Fibroblast of lung (primary cell): ENCODE measurements around the gene RBM33. TPM values are rescaled to one million over a fixed set of nuclear protein-coding genes. Genes with fewer than 3 reads are reported as not detected.

Source experiments
- DNase-seq, 2 donors: peaks; one replicate each; pipeline versions ENCODE4 v3.0.0 to v3.0.0-alpha.2; 2010; ENCODE audit warnings: low read depth in 2 of 2
- H2AFZ ChIP-seq: 2 replicates; pipeline ENCODE4 v1.5.1; 2012; ENCODE audit warnings: low read length, control low read depth, inconsistent platforms
- H3K27ac ChIP-seq: 2 replicates; pipeline ENCODE4 v1.5.1; 2011; ENCODE audit warnings: low read length, control low read depth; ENCODE audit not compliant: insufficient read depth
- H3K27me3 ChIP-seq: 2 replicates; pipeline ENCODE4 v1.5.1; 2011; ENCODE audit warnings: mild to moderate bottlenecking, low read length; ENCODE audit not compliant: control insufficient read depth, insufficient read depth
- H3K36me3 ChIP-seq: 2 replicates; pipeline ENCODE4 v1.5.1; 2011; ENCODE audit warnings: low read length; ENCODE audit not compliant: control insufficient read depth, insufficient read depth
- H3K4me1 ChIP-seq: 2 replicates; pipeline ENCODE4 v1.5.1; 2011; ENCODE audit warnings: low read length; ENCODE audit not compliant: control insufficient read depth, insufficient read depth; ENCODE audit errors: extremely low read depth
- H3K4me2 ChIP-seq: 2 replicates; pipeline ENCODE4 v1.5.1; 2011; ENCODE audit warnings: low read length, control low read depth; ENCODE audit not compliant: insufficient read depth; ENCODE audit errors: extremely low read depth
- H3K4me3 ChIP-seq, 4 experiments: fragments of 200-600 bp in 1 of 4; sonication (generic) in 1 of 4; replicated peaks in 1 of 4; 2 replicates each; pipeline ENCODE4 v1.5.1; 2011 to 2016; ENCODE audit warnings: low read length in 4 of 4, low read depth in 3 of 4, mild to moderate bottlenecking in 3 of 4, control low read depth in 2 of 4, inconsistent platforms in 1 of 4, mixed read lengths in 1 of 4; ENCODE audit not compliant: insufficient read depth in 1 of 4; ENCODE audit errors: control extremely low read depth in 1 of 4
- H3K79me2 ChIP-seq: 2 replicates; pipeline ENCODE4 v1.5.1; 2012; ENCODE audit warnings: mild to moderate bottlenecking, low read length, inconsistent platforms; ENCODE audit not compliant: control insufficient read depth, insufficient read depth
- H3K9ac ChIP-seq: 2 replicates; pipeline ENCODE4 v1.5.1; 2011; ENCODE audit warnings: mild to moderate bottlenecking, low read length, control low read depth; ENCODE audit not compliant: insufficient read depth
- H3K9me3 ChIP-seq: 2 replicates; pipeline ENCODE4 v1.5.1; 2012; ENCODE audit warnings: low read depth, low read length; ENCODE audit not compliant: control insufficient read depth, insufficient read depth
- H4K20me1 ChIP-seq: 2 replicates; pipeline ENCODE4 v1.5.1; 2011; ENCODE audit warnings: low read length; ENCODE audit not compliant: control insufficient read depth, insufficient read depth; ENCODE audit errors: extremely low read depth
- EZH2 ChIP-seq: IDR thresholded peaks from 2 replicates; pipeline ENCODE4 v1.5.1; 2012; ENCODE audit warnings: low read length, control low read depth, mild to moderate bottlenecking; ENCODE audit errors: missing control alignments
- polyA plus RNA-seq, 2 donors: library from polyadenylated mRNA; depleted of rRNA in 1 of 2; stranded (reverse) in 1 of 2; unstranded in 1 of 2; fragments of >200 nt; gene quantifications; 2 replicates each; pipeline ENCODE4 v1.2.1, GENCODE V29; 2011 to 2012; ENCODE audit warnings: missing spikeins in 1 of 2
- total RNA-seq: library from RNA; depleted of rRNA; stranded (reverse); fragments of >200 nt; gene quantifications from 2 replicates; pipeline ENCODE4 v1.2.1, GENCODE V29; 2014
- TF ChIP-seq, protein P1 (sequence below), 2 donors: IDR thresholded peaks in 1 of 2; conservative IDR thresholded peaks in 1 of 2; 1 replicate in 1 of 2; 2 replicates in 1 of 2; pipeline ENCODE4 v1.5.1; 2011 to 2012; ENCODE audit warnings: low read length in 2 of 2, control low read depth in 1 of 2, inconsistent platforms in 1 of 2, low read depth in 1 of 2, mild to moderate bottlenecking in 1 of 2

RBM33 gene
- total and polyA plus RNA-seq, 2 donors (not counting 1 experiment from before 2014, with no cell fraction given): 6.9 to 33.2 TPM

DNA sequence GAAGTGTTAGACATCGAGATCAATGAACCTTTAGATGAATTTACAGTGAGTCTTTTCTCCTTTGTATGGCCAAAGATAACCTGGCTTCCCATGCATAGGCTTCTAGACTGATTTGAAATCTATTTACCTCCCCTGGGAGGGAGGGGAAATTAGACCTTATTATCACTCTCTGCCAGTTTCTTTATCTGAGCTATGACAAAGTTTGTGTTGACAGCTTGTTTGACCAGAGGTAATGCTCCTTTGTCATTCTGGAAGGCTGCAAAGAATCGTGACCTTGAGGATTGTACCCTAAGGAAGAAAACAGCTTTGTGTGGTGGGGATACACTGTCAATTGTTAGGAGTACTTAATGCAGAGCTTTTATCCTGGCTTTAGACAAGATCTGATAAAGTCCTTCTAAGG is 36.4 kb downstream of the RBM33 start:
- no peak for DNase-seq
- no peak overlapping the region for H3K9ac ChIP-seq
- H3K4me1 ChIP-seq: no peaks in the 10 kb centered on the region
- H3K27me3 ChIP-seq: no peaks in the 10 kb centered on the region
- H3K9me3 ChIP-seq: no peaks in the 10 kb centered on the region
- no peak overlapping the region for H3K4me3 ChIP-seq
- H3K4me2 ChIP-seq: no peak overlapping the region
- no peak overlapping the region for H2AFZ ChIP-seq
- TF ChIP-seq, protein P1, sequence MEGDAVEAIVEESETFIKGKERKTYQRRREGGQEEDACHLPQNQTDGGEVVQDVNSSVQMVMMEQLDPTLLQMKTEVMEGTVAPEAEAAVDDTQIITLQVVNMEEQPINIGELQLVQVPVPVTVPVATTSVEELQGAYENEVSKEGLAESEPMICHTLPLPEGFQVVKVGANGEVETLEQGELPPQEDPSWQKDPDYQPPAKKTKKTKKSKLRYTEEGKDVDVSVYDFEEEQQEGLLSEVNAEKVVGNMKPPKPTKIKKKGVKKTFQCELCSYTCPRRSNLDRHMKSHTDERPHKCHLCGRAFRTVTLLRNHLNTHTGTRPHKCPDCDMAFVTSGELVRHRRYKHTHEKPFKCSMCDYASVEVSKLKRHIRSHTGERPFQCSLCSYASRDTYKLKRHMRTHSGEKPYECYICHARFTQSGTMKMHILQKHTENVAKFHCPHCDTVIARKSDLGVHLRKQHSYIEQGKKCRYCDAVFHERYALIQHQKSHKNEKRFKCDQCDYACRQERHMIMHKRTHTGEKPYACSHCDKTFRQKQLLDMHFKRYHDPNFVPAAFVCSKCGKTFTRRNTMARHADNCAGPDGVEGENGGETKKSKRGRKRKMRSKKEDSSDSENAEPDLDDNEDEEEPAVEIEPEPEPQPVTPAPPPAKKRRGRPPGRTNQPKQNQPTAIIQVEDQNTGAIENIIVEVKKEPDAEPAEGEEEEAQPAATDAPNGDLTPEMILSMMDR (conservative IDR thresholded peaks at IDR 0.05 in 1 of 2, IDR thresholded peaks at IDR 0.05 in 1 of 2; ENCODE audit: low read depth in 1 of 2, low read length in 2 of 2): no peak
- TF ChIP-seq EZH2: no peak
- H3K36me3 ChIP-seq: peaks cover 2% of the 10 kb centered on the region
- H3K79me2 ChIP-seq: peaks cover 34% of the 10 kb centered on the region
- no peak overlapping the region for H3K27ac ChIP-seq
- no peaks in the 10 kb centered on the region for H4K20me1 ChIP-seq

DNA sequence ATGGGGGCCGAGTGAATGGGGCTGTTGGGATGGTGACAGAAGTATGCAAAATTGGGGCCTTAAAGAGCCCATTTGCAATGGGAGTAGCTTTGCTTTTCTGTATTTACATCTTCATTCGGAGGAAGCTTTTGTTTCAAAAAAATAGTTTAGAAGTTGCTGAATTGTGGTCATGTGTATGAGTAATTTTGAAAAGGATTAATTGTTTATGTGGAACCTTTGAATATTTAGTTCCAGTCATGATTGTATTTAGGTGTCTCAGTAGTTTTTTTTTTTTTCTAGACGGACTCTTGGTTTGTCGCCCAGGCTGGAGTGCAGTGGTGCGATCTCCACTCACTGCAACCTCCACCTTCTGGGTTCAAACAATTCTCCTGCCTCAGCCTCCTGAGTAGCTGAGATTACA is 37.2 kb downstream of the RBM33 start:
- TF ChIP-seq, protein P1 (conservative IDR thresholded peaks at IDR 0.05 in 1 of 2, IDR thresholded peaks at IDR 0.05 in 1 of 2; ENCODE audit: low read depth in 1 of 2, low read length in 2 of 2): no peak
- no peak for TF ChIP-seq EZH2
- H3K4me2 ChIP-seq: no peak overlapping the region
- no peak overlapping the region for H2AFZ ChIP-seq
- no peaks in the 10 kb centered on the region for H3K4me1 ChIP-seq
- H3K27ac ChIP-seq: no peak overlapping the region
- no peaks in the 10 kb centered on the region for H3K27me3 ChIP-seq
- H3K36me3 ChIP-seq: peaks cover 2% of the 10 kb centered on the region
- H3K4me3 ChIP-seq: no peak overlapping the region
- H4K20me1 ChIP-seq: no peaks in the 10 kb centered on the region
- H3K79me2 ChIP-seq: peaks cover 38% of the 10 kb centered on the region
- H3K9ac ChIP-seq: no peak overlapping the region
- no peaks in the 10 kb centered on the region for H3K9me3 ChIP-seq
- no peak for DNase-seq

DNA sequence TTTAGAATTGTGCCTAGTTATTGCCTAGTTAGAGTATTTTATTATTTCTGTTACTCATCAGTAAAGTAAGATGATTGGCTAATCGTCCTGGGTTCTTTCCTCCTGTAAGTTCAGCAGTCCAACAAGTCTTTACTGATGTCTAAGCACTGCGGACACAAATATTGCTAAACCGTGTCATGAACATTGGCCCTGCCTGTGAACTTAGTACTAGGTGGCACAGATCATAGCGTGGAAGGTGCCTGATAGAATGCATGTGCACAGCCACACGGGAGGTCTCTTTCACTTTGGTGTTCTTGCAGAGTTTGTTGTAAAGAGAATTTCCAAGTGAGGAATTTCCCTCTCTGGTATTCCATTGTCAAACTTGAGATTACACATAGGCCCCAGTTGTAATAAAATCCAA is 38.0 kb downstream of the RBM33 start:
- Histone ChIP-seq H3K36me3 (peaks cover 2% of the 10 kb centered on the region), H3K9ac (no peak overlapping the region), H3K27me3 (no peaks in the 10 kb centered on the region), H2AFZ (no peak overlapping the region), H3K4me2 (no peak overlapping the region), H3K79me2 (peaks cover 37% of the 10 kb centered on the region), H4K20me1 (no peaks in the 10 kb centered on the region), H3K9me3 (no peaks in the 10 kb centered on the region), H3K4me1 (no peaks in the 10 kb centered on the region), H3K4me3 (no peak overlapping the region), H3K27ac (no peak overlapping the region)
- no peak for DNase-seq
- TF ChIP-seq, protein P1 (conservative IDR thresholded peaks at IDR 0.05 in 1 of 2, IDR thresholded peaks at IDR 0.05 in 1 of 2; ENCODE audit: low read depth in 1 of 2, low read length in 2 of 2): no peak
- TF ChIP-seq EZH2: no peak
